Measurements from ENCODE around the gene DYNLT5. TPM values are rescaled to one million over a fixed set of nuclear protein-coding genes. Genes with fewer than 3 reads are reported as not detected.
"Not testable (repeated sequence)": the region's sequence is repeated elsewhere in the genome, so short reads cannot be mapped to it uniquely, and the experiment has no call there.

Gene DYNLT5
- total RNA-seq, 1 experiment from 2014 or later, result not detected

DNA sequence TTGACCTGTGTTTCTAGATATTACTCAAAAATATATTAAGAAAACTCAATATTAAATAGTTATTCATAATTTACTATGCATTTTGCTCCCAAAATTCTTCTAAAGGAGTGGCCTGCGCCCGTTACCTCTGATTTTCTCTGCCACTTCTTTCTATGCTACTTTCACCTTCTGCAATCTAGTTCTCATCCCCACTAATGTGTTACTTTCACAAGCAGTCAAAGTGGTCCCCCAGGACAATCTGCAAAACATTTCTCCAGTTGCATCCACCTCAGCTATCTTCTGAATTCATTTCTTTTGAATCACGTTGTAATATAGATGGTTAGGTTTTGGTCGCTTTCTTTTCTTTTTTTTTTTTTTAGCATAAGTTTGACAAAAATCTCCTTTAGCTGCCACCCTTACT is 35.4 kb downstream of the DYNLT5 start:
- Mint-ChIP-seq H3K27ac (ENCODE audit: unreplicated experiment) (no peak overlapping the region), H3K36me3 (ENCODE audit: insufficient read depth, unreplicated experiment) (no peaks in the 10 kb centered on the region), H3K4me3 (ENCODE audit: unreplicated experiment) (no peak overlapping the region), H3K4me1 (ENCODE audit: low read depth, unreplicated experiment) (no peaks in the 10 kb centered on the region), H3K9me3 (ENCODE audit: unreplicated experiment) (no peaks in the 10 kb centered on the region), H3K27me3 (ENCODE audit: insufficient read depth, unreplicated experiment) (peaks cover 2% of the 10 kb centered on the region)
- Histone ChIP-seq H3K27me3 (replicated peaks; ENCODE audit: control insufficient read depth, insufficient read depth, low read length) (no peaks in the 10 kb centered on the region), H3K36me3 (ENCODE audit: control insufficient read depth, insufficient read depth, low read length) (no peaks in the 10 kb centered on the region), H3K4me3 (ENCODE audit: low read depth, low read length) (no peak overlapping the region), H3K9me3 (no peaks in the 10 kb centered on the region), H3K4me1 (no peaks in the 10 kb centered on the region)
- ChIA-PET CTCF (no interaction called here), POLR2A (no interaction called here)
- no peak for DNase-seq
- intact Hi-C loops (cut with micrococcal nuclease; ENCODE audit: unreplicated experiment), result no loop called here
- TF ChIP-seq, protein P1, sequence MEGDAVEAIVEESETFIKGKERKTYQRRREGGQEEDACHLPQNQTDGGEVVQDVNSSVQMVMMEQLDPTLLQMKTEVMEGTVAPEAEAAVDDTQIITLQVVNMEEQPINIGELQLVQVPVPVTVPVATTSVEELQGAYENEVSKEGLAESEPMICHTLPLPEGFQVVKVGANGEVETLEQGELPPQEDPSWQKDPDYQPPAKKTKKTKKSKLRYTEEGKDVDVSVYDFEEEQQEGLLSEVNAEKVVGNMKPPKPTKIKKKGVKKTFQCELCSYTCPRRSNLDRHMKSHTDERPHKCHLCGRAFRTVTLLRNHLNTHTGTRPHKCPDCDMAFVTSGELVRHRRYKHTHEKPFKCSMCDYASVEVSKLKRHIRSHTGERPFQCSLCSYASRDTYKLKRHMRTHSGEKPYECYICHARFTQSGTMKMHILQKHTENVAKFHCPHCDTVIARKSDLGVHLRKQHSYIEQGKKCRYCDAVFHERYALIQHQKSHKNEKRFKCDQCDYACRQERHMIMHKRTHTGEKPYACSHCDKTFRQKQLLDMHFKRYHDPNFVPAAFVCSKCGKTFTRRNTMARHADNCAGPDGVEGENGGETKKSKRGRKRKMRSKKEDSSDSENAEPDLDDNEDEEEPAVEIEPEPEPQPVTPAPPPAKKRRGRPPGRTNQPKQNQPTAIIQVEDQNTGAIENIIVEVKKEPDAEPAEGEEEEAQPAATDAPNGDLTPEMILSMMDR (IDR thresholded peaks at IDR 0.05; ENCODE audit: insufficient read depth in 1 of 2, low read depth in 1 of 2, low read length in 1 of 2, severe bottlenecking in 1 of 2, unreplicated experiment in 1 of 2), result no peak
- no TSS peak for BruUV-seq (replicated peaks)

DNA sequence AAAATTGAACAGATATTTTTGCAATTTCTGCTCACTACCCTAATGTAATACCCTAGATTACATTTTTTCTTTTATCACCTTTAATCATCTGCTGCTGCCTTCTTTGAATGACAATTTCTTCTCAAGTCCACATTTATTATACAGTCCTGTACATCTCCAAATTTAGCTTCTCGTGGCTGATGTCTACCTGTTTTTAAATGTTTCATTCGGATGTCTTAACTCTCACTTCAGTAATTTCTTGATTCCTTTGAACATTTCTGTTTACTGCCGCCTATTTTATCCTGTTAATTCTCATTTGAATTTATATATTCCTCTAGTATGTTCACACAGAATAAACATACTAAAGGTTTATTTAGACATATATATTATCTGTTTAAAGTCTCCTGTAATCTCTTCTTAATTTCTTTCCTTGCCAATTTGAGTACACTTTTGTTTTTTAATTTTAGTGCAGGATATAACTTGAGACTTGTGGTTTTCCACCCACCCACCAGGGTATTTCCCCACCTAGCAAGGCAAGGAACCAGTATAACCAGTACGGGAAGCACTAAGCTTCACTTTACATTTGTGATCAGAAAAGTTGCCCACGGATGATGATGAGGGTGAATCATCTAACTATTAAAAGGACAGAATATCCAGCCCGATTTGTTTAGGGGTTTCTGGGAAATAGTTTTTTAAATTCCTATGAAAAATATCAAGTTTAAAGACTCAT is 36.1 kb downstream of the DYNLT5 start:
- Histone ChIP-seq H3K4me3 (ENCODE audit: low read depth, low read length) (no peak overlapping the region), H3K9me3 (no peaks in the 10 kb centered on the region), H3K4me1 (no peaks in the 10 kb centered on the region), H3K36me3 (ENCODE audit: control insufficient read depth, insufficient read depth, low read length) (no peaks in the 10 kb centered on the region), H3K27me3 (replicated peaks; ENCODE audit: control insufficient read depth, insufficient read depth, low read length) (no peaks in the 10 kb centered on the region)
- ChIA-PET POLR2A (no interaction called here), CTCF (no interaction called here)
- Mint-ChIP-seq H3K9me3 (ENCODE audit: unreplicated experiment) (no peaks in the 10 kb centered on the region), H3K27ac (ENCODE audit: unreplicated experiment) (no peak overlapping the region), H3K36me3 (ENCODE audit: insufficient read depth, unreplicated experiment) (no peaks in the 10 kb centered on the region), H3K4me1 (ENCODE audit: low read depth, unreplicated experiment) (no peaks in the 10 kb centered on the region), H3K4me3 (ENCODE audit: unreplicated experiment) (no peak overlapping the region), H3K27me3 (ENCODE audit: insufficient read depth, unreplicated experiment) (peaks cover 2% of the 10 kb centered on the region)
- TF ChIP-seq, protein P1 (IDR thresholded peaks at IDR 0.05; ENCODE audit: insufficient read depth in 1 of 2, low read depth in 1 of 2, low read length in 1 of 2, severe bottlenecking in 1 of 2, unreplicated experiment in 1 of 2), result no peak
- no TSS peak for BruUV-seq (replicated peaks)
- intact Hi-C loops (cut with micrococcal nuclease; ENCODE audit: unreplicated experiment), result no loop called here
- no peak for DNase-seq

DNA sequence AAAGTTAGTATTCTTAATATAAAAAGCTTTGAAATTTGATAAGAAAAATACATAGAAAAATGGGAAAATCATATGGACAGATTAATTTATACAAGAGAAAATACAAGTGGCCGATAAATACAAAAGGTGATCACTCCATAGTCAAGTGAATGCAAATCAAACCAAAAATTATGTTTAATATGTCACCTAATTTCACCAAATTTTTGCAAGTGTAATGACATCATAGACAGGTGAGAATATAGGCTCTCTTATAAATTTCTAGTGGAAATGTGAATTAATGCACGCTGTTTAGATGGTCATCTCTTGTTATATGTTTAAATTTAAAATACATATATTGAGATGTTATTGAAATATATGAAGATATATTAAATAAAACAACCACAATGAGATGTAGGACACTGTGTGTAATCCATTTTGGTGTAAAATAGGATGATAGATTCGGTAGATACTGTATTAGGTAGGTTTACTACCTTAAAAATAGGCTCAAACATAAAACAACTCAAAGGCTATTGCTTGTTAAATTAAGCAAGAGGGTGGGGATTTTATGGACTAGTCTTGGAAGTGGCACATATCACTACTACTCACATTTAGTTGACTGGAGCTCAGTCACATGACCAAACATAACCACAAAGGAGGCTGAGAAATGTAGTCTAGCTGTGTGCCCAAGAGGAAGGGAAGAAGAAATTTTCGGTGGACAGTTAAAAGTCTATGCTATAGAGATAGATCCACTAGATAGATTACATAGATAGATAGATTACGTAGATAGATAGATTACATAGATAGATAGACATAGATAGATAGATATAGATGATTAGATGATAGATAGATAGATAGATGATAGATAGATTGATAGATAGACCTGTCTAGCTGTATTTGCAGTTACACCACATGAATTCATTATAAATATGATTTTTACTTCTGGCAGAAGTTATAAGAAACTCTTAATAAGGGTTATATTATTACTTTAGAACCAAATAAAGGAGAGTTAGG is 39.7 kb downstream of the DYNLT5 start:
- no peaks in the 10 kb centered on the region for H3K27me3 ChIP-seq (replicated peaks; ENCODE audit: control insufficient read depth, insufficient read depth, low read length)
- POLR2A ChIA-PET, result no interaction called here
- no peaks in the 10 kb centered on the region for H3K4me1 Mint-ChIP-seq (ENCODE audit: low read depth, unreplicated experiment)
- H3K4me3 Mint-ChIP-seq (ENCODE audit: unreplicated experiment), result no peak overlapping the region
- TF ChIP-seq, protein P1 (IDR thresholded peaks at IDR 0.05; ENCODE audit: insufficient read depth in 1 of 2, low read depth in 1 of 2, low read length in 1 of 2, severe bottlenecking in 1 of 2, unreplicated experiment in 1 of 2), result no peak
- H3K4me3 ChIP-seq (ENCODE audit: low read depth, low read length), result no peak overlapping the region
- no peaks in the 10 kb centered on the region for H3K4me1 ChIP-seq
- no peaks in the 10 kb centered on the region for H3K36me3 Mint-ChIP-seq (ENCODE audit: insufficient read depth, unreplicated experiment)
- H3K27ac Mint-ChIP-seq (ENCODE audit: unreplicated experiment), result no peak overlapping the region
- peaks cover 2% of the 10 kb centered on the region for H3K27me3 Mint-ChIP-seq (ENCODE audit: insufficient read depth, unreplicated experiment)
- no peaks in the 10 kb centered on the region for H3K9me3 ChIP-seq
- no peaks in the 10 kb centered on the region for H3K9me3 Mint-ChIP-seq (ENCODE audit: unreplicated experiment)
- BruUV-seq (replicated peaks), result no TSS peak
- CTCF ChIA-PET, result no interaction called here
- H3K36me3 ChIP-seq (ENCODE audit: control insufficient read depth, insufficient read depth, low read length), result no peaks in the 10 kb centered on the region
- intact Hi-C loops (cut with micrococcal nuclease; ENCODE audit: unreplicated experiment), result no loop called here
- DNase-seq, result no peak

DNA sequence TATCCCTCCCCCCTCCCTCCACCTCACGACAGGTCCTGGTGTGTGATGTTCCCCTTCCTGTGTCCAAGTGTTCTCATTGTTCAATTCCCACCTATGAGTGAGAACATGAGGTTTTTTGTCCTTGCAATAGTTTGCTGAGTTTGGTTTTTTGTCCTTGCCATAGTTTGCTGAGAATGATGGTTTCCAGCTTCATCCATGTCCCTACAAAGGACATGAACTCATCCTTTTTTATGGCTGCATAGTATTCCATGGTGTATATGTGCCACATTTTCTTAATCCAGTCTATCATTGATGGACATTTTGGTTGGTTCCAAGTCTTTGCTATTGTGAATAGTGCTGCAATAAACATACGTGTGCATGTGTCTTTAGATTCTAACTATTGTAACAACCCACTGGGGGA is 43.6 kb downstream of the DYNLT5 start:
- H3K27me3 Mint-ChIP-seq (ENCODE audit: insufficient read depth, unreplicated experiment); H3K27me3 ChIP-seq (replicated peaks; ENCODE audit: control insufficient read depth, insufficient read depth, low read length); H3K36me3 Mint-ChIP-seq (ENCODE audit: insufficient read depth, unreplicated experiment); H3K9me3 ChIP-seq; H3K9me3 Mint-ChIP-seq (ENCODE audit: unreplicated experiment); H3K4me1 ChIP-seq; DNase-seq; CTCF ChIA-PET; H3K4me1 Mint-ChIP-seq (ENCODE audit: low read depth, unreplicated experiment); H3K27ac Mint-ChIP-seq (ENCODE audit: unreplicated experiment); BruUV-seq (replicated peaks); H3K4me3 ChIP-seq (ENCODE audit: low read depth, low read length); H3K4me3 Mint-ChIP-seq (ENCODE audit: unreplicated experiment); POLR2A ChIA-PET; H3K36me3 ChIP-seq (ENCODE audit: control insufficient read depth, insufficient read depth, low read length); intact Hi-C loops (cut with micrococcal nuclease; ENCODE audit: unreplicated experiment): not testable (repeated sequence)
